ENCODE data around the gene SMPD2.

The SMPD2 gene

DNA sequence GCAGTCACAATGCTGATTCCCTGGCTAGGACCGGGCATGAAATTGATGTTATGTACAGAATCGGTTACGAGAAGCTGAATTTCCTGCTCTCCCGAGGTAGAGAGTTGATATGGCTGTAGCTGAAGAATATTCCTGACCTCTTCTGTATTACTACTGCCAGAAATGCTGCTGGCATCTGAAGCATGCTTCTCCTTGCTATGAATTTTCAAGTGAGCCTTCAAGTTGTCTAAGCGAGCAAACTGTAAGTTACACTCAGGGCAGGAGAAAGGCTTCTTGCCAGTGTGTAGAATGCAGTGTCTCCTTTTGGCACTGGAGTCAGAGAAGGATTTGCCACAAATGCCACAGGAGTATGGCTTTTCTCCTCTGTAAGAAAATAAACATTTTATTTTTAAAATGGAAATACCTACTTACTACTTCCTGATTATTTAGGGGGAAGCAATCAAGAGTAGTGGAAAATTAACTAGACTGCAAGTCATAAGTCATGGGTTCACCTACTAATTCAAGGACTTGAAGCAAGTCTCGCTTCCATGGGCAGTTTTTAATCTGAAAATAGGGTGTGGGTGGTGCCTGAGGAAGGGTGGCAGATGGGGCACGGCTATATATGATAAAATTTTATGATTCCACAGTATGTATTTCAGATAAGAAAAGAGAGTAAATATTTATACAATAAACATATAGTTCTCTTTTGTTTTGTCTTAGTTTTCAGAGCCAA is 25.8 kb downstream of the SMPD2 start:
- Mint-ChIP-seq H3K9me3 (ENCODE audit: low read depth) (no peaks in the 10 kb centered on the region), H3K4me1 (ENCODE audit: low read depth) (peaks cover 64% of the 10 kb centered on the region), H3K27ac (no peak overlapping the region), H3K4me3 (no peak overlapping the region), H3K36me3 (peaks cover 29% of the 10 kb centered on the region), H3K27me3 (no peaks in the 10 kb centered on the region)

DNA sequence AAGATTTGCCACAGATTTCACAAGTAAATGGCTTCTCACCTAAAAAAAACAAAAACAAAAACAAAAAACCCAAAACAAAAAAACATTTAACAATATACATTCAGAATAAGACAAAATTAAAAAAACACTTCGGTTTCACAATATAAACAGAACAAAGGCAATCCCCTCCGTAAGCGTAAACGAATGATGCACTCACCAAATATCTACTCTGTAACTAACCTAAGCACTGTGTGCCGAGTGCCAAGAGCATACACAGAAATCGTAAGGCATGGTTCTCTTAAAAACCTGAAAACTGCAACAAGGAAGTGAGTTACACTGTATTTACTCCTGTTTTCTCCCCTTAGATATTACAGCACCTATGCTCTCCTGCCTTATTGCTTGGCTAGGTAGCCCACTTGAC is 27.2 kb downstream of the SMPD2 start:
- no peaks in the 10 kb centered on the region for H3K9me3 Mint-ChIP-seq (ENCODE audit: low read depth)
- H3K27me3 Mint-ChIP-seq, result no peaks in the 10 kb centered on the region
- H3K4me3 Mint-ChIP-seq, result no peak overlapping the region
- H3K27ac Mint-ChIP-seq, result peak overlapping the region; percentile 30
- H3K4me1 Mint-ChIP-seq (ENCODE audit: low read depth), result peaks cover 69% of the 10 kb centered on the region
- H3K36me3 Mint-ChIP-seq, result peaks cover 26% of the 10 kb centered on the region

DNA sequence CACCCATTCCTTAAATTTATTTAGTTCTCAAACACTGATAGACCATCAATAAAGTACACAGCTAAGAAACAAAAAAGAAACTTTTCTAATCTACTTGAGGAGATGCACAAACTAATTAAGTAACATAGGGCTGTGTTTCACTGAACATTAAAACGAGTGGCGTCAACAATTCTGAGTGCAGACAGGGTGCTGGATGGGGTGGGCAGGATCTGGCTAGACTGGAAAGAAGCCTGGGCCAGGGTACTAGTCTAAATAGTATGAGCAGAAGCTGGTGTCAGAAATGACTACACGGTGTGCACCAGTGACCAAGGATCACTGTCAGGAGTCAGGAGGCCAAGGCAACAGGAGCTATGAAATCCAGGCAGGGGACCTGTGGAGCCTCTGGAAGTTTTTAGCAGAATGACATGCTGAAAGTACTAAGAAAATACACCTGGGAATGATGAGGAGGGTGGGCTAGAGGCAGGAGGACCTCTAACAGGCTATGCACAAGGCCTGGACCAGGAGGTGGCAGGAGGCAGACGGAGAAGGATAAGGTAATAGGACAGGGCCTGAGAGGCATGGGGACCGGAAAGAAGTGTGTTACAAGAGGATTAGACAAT is 29.2 kb downstream of the SMPD2 start:
- peaks cover 74% of the 10 kb centered on the region for H3K4me1 Mint-ChIP-seq (ENCODE audit: low read depth)
- H3K36me3 Mint-ChIP-seq, result peaks cover 32% of the 10 kb centered on the region
- no peak overlapping the region for H3K4me3 Mint-ChIP-seq
- peak overlapping the region; percentile 64 for H3K27ac Mint-ChIP-seq
- no peaks in the 10 kb centered on the region for H3K27me3 Mint-ChIP-seq
- H3K9me3 Mint-ChIP-seq (ENCODE audit: low read depth), result no peaks in the 10 kb centered on the region

DNA sequence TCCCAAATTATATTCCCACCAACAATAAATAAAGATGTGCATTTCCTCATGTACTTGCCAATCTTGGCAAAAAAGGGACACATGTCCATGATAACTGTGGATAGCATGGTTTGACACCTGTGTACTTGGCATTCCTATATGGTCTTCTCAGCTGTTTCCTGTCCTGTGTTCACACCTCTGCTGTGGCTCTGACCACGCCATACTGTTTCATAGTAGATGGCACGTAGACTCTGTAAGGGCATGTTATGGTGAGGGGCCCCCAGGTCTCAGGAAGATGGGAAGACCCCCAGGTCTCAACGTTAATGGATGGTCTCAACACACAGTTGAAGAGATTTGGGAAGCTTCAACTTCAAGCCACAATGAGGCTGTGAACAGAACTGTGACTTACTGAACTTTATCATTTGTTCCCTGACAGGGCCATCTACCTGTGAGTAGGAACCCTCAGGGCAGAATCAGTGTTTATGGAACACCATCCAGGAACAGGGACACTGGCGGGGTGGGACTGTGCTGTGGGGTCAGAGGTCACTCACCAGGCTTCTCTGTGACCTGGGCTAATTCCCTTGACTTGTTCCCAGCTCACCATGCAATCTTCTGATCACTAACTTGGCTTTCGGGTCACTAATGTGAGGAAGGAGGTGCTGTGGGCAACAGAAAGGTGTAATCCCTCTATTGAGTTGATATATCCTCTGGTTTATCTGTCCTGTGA is 30.7 kb downstream of the SMPD2 start:
- Mint-ChIP-seq H3K27ac (peak overlapping the region; percentile 81), H3K4me1 (ENCODE audit: low read depth) (peaks cover 76% of the 10 kb centered on the region), H3K36me3 (peaks cover 34% of the 10 kb centered on the region)

DNA sequence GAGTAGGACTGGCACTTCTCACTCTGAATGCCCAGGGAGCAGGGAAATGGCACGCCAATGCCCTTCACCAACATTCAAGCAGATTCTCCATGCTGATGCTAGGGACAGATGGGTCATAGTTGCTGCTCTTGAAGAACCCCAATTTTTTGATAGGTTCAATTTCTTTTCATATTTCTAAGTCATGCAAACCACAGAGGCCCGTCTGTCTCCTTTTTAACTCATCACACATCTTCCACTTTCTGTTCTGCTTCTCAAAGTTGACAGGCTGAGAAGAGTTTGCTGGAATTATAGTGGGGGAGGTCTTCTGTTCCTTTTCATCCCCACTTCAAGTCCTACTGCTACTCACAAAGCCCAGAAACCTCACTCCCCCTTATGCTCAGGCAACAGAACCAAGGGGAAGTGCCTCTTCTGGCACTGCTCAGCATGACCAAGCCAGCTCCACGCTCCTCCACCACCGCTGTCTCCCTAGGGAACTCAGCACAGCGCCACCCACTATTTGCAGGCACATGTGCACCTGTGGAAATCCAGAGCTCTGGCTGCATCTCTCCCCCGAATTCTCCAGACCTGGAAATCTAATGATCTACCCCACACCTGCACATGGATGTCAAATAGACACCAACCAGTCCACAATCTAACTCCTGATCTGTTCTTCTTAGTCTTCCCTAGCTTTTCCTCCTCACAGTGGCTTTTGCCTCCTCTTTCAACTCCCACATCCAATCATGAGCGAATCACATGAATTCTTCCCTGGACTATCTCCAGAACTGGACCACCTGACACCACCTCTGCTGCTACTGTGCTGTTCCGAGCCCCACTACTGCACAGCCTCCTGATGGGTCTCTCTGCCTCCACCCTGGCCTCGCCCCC is 31.8 kb downstream of the SMPD2 start:
- peak overlapping the region; percentile 81 for H3K27ac Mint-ChIP-seq

More for the DNA sequence above, 30.7 kb downstream of the SMPD2 start:
- no peak overlapping the region for H3K4me3 Mint-ChIP-seq
- no peaks in the 10 kb centered on the region for H3K9me3 Mint-ChIP-seq (ENCODE audit: low read depth)
- H3K27me3 Mint-ChIP-seq, result no peaks in the 10 kb centered on the region

DNA sequence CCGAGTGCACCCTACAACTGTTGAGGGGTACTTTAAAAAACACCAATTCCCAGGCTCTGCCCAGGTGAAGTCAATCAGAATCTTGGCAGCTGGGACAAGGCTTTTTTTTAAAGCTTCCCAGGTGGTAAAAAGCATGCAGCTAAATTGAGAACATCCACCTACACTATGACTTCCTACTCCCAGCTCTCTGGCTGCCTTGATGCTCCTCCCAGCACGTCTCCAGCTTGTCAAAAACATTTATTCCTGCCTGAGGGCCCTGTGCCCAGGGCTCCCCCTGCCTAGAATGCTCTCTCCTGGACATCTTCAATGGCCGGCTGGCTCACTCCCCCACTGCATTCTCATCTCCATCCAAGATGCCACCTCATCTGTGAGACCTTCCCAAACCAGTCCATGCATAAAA is 32.6 kb downstream of the SMPD2 start:
- Mint-ChIP-seq H3K4me3 (peak overlapping the region; percentile 34), H3K27ac (peak overlapping the region; percentile 62), H3K4me1 (ENCODE audit: low read depth) (peaks cover 83% of the 10 kb centered on the region), H3K27me3 (no peaks in the 10 kb centered on the region), H3K36me3 (peaks cover 31% of the 10 kb centered on the region), H3K9me3 (ENCODE audit: low read depth) (no peaks in the 10 kb centered on the region)

More for the DNA sequence above, 31.8 kb downstream of the SMPD2 start:
- no peaks in the 10 kb centered on the region for H3K9me3 Mint-ChIP-seq (ENCODE audit: low read depth)
- H3K27me3 Mint-ChIP-seq, result no peaks in the 10 kb centered on the region
- H3K4me1 Mint-ChIP-seq (ENCODE audit: low read depth), result peaks cover 83% of the 10 kb centered on the region
- H3K4me3 Mint-ChIP-seq, result peak overlapping the region; percentile 38
- peaks cover 34% of the 10 kb centered on the region for H3K36me3 Mint-ChIP-seq

DNA sequence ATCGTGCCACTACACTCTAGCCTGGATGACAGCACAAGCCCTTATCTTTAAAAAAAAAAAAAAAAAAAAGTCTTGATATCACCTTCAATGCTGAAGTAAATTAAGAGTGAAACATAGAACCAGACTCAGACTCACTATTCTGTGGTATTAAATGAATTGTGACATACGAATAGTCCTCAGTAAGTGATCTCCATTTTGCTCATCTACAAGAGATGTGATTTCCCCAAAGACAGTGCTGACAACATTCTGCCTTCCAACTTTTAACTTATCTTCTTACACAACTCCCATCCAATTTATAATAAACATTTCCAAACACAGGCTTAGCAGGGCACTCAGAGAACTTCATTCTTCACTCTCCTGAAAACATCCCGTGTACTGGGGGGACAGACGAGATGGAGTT is 34.5 kb downstream of the SMPD2 start:
- H3K27ac Mint-ChIP-seq, result peak overlapping the region; percentile 22
- peaks cover 31% of the 10 kb centered on the region for H3K36me3 Mint-ChIP-seq
- peak overlapping the region; percentile 50 for H3K4me3 Mint-ChIP-seq
- H3K4me1 Mint-ChIP-seq (ENCODE audit: low read depth), result peaks cover 83% of the 10 kb centered on the region
- H3K27me3 Mint-ChIP-seq, result no peaks in the 10 kb centered on the region
- no peaks in the 10 kb centered on the region for H3K9me3 Mint-ChIP-seq (ENCODE audit: low read depth)

DNA sequence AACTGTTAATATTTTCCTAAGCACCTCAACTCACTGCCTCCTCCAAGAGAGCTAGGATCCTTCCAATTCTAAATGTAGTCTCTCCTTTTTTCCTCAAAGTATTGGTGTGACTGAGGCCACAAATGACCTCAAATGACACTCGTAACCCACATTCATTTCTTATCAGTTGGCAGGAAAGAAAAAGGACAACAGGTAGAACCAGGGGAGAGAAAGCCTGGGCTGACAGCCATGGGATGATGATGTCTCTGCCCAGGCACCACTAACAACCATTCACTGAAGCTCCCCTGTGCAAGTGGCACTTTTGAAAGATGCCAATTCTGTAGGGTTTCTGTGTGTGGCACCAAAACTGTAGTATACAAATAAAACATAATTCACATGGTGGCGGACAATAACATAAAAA is 35.1 kb downstream of the SMPD2 start:
- Mint-ChIP-seq H3K27ac (peak overlapping the region; percentile 50), H3K27me3 (no peaks in the 10 kb centered on the region), H3K36me3 (peaks cover 32% of the 10 kb centered on the region), H3K4me3 (peak overlapping the region; percentile 40), H3K4me1 (ENCODE audit: low read depth) (peaks cover 84% of the 10 kb centered on the region), H3K9me3 (ENCODE audit: low read depth) (no peaks in the 10 kb centered on the region)

DNA sequence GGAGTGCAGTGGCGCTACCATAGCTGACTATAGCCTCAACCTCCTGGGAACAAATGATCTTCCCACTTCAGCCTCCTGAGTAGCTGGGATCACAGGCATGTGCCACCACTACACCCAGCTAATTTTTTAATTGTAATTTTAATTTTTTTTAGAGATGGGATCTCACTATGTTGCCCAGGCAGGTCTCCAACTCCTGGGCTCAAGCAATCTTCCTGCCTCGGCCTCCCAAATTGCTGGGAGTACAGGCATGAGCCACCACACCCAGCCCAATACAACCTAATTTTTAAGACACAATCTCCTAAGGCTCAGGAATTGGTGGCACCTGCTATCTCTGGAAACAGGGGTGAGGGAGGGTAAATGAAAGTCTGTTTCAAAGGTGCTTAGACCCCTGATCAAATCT is 36.7 kb downstream of the SMPD2 start:
- Mint-ChIP-seq H3K36me3 (peaks cover 37% of the 10 kb centered on the region), H3K27me3 (no peaks in the 10 kb centered on the region), H3K4me3 (peak overlapping the region; percentile 99), H3K4me1 (ENCODE audit: low read depth) (peaks cover 87% of the 10 kb centered on the region), H3K9me3 (ENCODE audit: low read depth) (no peaks in the 10 kb centered on the region), H3K27ac (peak overlapping the region; percentile 84)

DNA sequence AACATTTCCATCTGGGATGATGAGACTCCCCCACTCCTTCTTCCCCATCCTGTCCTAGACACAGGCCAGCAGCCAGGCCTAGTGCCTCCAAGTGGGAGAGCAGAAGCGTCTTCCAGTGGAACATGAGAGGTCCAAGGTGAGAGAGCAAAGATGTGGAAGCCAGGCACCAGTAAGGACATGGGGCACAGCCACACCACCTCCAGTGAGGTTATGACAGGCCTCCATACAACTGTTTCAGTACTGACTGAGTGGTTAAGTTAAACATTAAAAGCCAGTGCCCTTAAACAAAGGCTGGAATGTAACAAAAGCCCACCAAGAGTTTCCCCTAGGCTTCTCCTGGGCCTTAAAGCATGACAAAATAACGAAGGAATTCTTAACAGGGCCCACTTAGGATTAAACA is 37.2 kb downstream of the SMPD2 start:
- no peaks in the 10 kb centered on the region for H3K27me3 Mint-ChIP-seq
- peaks cover 84% of the 10 kb centered on the region for H3K4me1 Mint-ChIP-seq (ENCODE audit: low read depth)
- H3K36me3 Mint-ChIP-seq, result peaks cover 34% of the 10 kb centered on the region

DNA sequence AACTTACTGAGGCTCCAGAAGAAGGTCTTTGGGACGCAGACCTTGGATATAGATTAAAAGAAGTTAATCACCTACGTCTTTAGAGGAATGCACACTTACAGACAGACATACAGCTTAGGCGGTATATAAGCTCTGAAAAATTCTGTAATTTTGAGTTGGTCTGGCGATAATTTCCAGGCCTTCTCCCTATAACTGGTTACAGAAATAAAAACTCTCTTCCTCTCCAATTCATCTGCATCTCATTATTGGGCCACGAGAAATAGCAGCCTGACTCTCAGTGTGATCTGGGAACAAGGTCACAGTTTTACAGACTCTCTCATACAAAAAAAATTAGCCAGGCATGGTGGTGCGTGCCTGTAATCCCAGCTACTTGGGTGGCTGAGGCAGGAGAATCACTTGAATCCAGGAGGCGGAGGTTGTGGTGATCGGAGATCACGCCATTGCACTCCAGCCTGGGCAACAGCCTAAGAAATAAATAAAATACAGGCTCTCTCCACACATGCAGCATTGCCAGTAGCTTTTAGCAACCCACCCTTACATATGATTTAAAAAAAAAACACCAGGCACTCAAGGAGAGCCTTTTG is 37.8 kb downstream of the SMPD2 start:
- no peaks in the 10 kb centered on the region for H3K27me3 Mint-ChIP-seq
- no peaks in the 10 kb centered on the region for H3K9me3 Mint-ChIP-seq (ENCODE audit: low read depth)
- H3K27ac Mint-ChIP-seq, result peak overlapping the region; percentile 84
- H3K36me3 Mint-ChIP-seq, result peaks cover 33% of the 10 kb centered on the region
- peak overlapping the region; percentile 99 for H3K4me3 Mint-ChIP-seq
- H3K4me1 Mint-ChIP-seq (ENCODE audit: low read depth), result peaks cover 78% of the 10 kb centered on the region

More for the DNA sequence above, 37.2 kb downstream of the SMPD2 start:
- Mint-ChIP-seq H3K9me3 (ENCODE audit: low read depth) (no peaks in the 10 kb centered on the region), H3K27ac (peak overlapping the region; percentile 84), H3K4me3 (peak overlapping the region; percentile 99)

DNA sequence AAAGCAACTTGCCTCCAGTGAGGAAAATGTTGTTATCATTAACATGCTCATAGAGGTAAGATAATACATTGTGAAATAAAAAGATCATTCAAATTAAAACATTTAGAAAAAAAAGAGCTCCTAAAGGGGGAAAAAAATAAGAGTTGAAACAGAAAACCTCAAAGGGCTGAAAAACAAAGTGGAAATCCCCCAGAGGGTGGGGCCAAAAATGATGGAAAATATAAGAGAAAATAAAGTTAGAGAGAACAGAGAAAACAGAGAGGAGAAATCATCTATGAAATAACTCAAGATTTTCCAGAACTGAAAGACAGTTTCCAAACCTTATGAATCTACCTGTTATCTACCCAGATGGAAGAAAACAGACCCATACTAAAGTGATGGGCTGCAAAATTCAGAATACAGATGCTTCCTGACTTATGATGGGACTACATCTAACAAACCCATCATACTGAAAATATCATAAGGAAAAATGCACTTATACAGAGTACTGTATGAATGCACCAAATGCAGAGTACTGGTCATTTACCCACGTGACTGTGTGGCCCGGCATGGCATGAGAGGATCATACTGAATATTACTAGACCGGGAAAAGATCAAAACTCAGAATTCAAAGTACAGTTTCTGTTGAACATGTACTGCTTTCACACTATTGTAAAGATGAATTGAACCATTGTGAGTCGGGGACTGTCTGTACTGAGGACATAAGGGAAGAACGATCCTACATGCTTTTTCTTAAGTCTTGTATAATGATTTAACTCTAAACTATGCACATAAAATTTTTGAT is 38.5 kb downstream of the SMPD2 start:
- Mint-ChIP-seq H3K4me1 (ENCODE audit: low read depth) (peaks cover 75% of the 10 kb centered on the region), H3K27me3 (no peaks in the 10 kb centered on the region), H3K27ac (peak overlapping the region; percentile 84), H3K36me3 (peaks cover 31% of the 10 kb centered on the region), H3K9me3 (ENCODE audit: low read depth) (no peaks in the 10 kb centered on the region), H3K4me3 (peak overlapping the region; percentile 99)

DNA sequence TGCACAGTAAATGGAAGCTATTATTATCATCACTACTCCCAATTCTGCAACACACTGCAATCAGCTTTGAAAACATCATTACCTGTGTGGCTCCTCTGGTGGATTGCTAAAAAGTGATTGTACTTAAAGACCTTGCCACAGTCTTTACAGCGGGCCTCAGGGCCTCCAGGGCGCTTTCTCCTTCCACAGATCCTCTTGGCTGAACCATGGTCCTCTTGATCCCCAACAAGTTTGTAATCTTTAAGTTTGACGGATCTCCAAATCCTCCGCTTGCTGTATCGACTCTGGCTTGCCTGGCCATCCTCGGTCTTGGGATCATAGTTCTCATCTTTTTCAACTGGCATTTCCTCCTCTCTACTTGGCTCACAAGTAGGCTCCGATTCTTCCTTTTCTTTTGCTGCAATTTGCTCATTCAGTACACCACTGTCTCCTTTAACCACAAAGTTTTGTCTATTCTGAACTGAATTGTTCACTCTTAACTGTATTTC is 40.5 kb downstream of the SMPD2 start:
- Mint-ChIP-seq H3K27ac (peak overlapping the region; percentile 59), H3K36me3 (peaks cover 23% of the 10 kb centered on the region), H3K9me3 (ENCODE audit: low read depth) (no peaks in the 10 kb centered on the region), H3K4me1 (ENCODE audit: low read depth) (peaks cover 61% of the 10 kb centered on the region), H3K4me3 (peak overlapping the region; percentile 99), H3K27me3 (no peaks in the 10 kb centered on the region)
